ENCODE data around the gene HOXD8. TPM values are rescaled to one million over a fixed set of nuclear protein-coding genes. Genes with fewer than 3 reads are reported as not detected.
A peak's percentile ranks its signal among the peaks of the same experiment; 100 is the strongest.

The HOXD8 gene
- total RNA-seq, 3 donors from 2014 or later = 4.9 to 13.8 (median 5.6) TPM

- Histone ChIP-seq H3K4me3 (no peak overlapping the region), H3K4me1 (ENCODE audit: low read depth) (peaks cover 23% of the 10 kb centered on the region), H3K36me3 (ENCODE audit: low read depth) (no peaks in the 10 kb centered on the region), H3K9me3 (no peaks in the 10 kb centered on the region)
- ATAC-seq (no peak), DNase-seq (peak in 1 of 3 donors; percentile 24)
- no peak for TF ChIP-seq CTCF (IDR thresholded peaks at IDR 0.05)
- intact Hi-C loops (cut with DNase I, micrococcal nuclease) = no loop called here
These were observed 23.6 kb upstream of the HOXD8 start for GRCh38 chr2:176105730-176106580.

GRCh38 chr2:176106581-176107539 is 22.6 kb upstream of the HOXD8 start, which contains the start of gene HOXD11:
Gene HOXD11, plus strand, starts transcription at chr2:176107280. Its CDS starts 76 bp downstream, at chr2:176107356.
- TF ChIP-seq CTCF (IDR thresholded peaks at IDR 0.05) = no peak
- H3K36me3 ChIP-seq (ENCODE audit: low read depth) = no peaks in the 10 kb centered on the region
- DNase-seq = peak; percentile 46 to 63 (median 62)
- intact Hi-C loops (cut with DNase I, micrococcal nuclease) = no loop called here
- H3K9me3 ChIP-seq = no peaks in the 10 kb centered on the region
- H3K4me3 ChIP-seq = no peak within 1 kb of the TSS
- H3K4me1 ChIP-seq (ENCODE audit: low read depth) = peaks cover 23% of the 10 kb centered on the region
- ATAC-seq = peak; percentile 58

- H3K4me1 ChIP-seq (ENCODE audit: low read depth) = peaks cover 23% of the 10 kb centered on the region
- ATAC-seq (no peak), DNase-seq (peak in 1 of 3 donors; percentile 34)
- no peaks in the 10 kb centered on the region for H3K36me3 ChIP-seq (ENCODE audit: low read depth)
- no peaks in the 10 kb centered on the region for H3K9me3 ChIP-seq
- TF ChIP-seq CTCF (IDR thresholded peaks at IDR 0.05) = no peak
- intact Hi-C loops (cut with DNase I, micrococcal nuclease) = no loop called here
- H3K4me3 ChIP-seq = no peak overlapping the region
These were observed 21.7 kb upstream of the HOXD8 start for GRCh38 chr2:176107731-176108181.

- Histone ChIP-seq H3K36me3 (ENCODE audit: low read depth) (no peaks in the 10 kb centered on the region), H3K9me3 (no peaks in the 10 kb centered on the region), H3K4me3 (no peak overlapping the region), H3K4me1 (ENCODE audit: low read depth) (peaks cover 23% of the 10 kb centered on the region)
- intact Hi-C loops (cut with DNase I, micrococcal nuclease) = no loop called here
- peak in 1 of 3 donors; percentile 18 for DNase-seq
- ATAC-seq = no peak
- no peak for TF ChIP-seq CTCF (IDR thresholded peaks at IDR 0.05)
These were observed 20.2 kb upstream of the HOXD8 start for GRCh38 chr2:176109192-176109901.

GRCh38 chr2:176109946-176110345 is 19.6 kb upstream of the HOXD8 start:
- no peak for DNase-seq
- Histone ChIP-seq H3K4me3 (no peak overlapping the region), H3K4me1 (ENCODE audit: low read depth) (peaks cover 18% of the 10 kb centered on the region), H3K9me3 (no peaks in the 10 kb centered on the region), H3K36me3 (ENCODE audit: low read depth) (no peaks in the 10 kb centered on the region)
- ATAC-seq = no peak
- intact Hi-C loops (cut with DNase I, micrococcal nuclease) = no loop called here
- TF ChIP-seq CTCF (IDR thresholded peaks at IDR 0.05) = no peak

All from mucosa of descending colon (tissue), 3 donors.